ENCODE results near the gene SLC23A3. TPM values are rescaled to one million over a fixed set of nuclear protein-coding genes. Genes with fewer than 3 reads are reported as not detected.

SLC23A3 gene
- total and polyA plus RNA-seq, 9 of the 15 experiments (the other 6 are each of a cell fraction or from before 2014, with no cell fraction given): 0.06 to 0.64 (median 0.16) TPM

- no TSS peak for BruUV-seq (replicated peaks)
- H3K9ac ChIP-seq (ENCODE audit: insufficient read depth in 1 of 2, low read depth in 2 of 2, low read length in 2 of 2): no peak overlapping the region
- DNase-seq (ENCODE audit: extremely low read depth in 1 of 4, low spot score in 3 of 4): no peak
- ChIA-PET CTCF (ENCODE audit: low intra/inter-chr PET ratio) (interaction anchor here (0.6 to 1.9 kb wide), 4 partner anchors 59 to 222 kb away, joined by 3 to 5 read pairs (median 4); no protein-coding TSS in a partner anchor), POLR2A (interaction anchor here (0.8 to 2.3 kb wide), 3 partner anchors 9 to 44 kb away, joined by 4 to 11 read pairs (median 5); no protein-coding TSS in a partner anchor)
- no peak overlapping the region for H3K27ac ChIP-seq (ENCODE audit: extremely low read depth, low read depth, low read length)
- H4K20me1 ChIP-seq (replicated peaks; ENCODE audit: control insufficient read depth, insufficient read depth, low read length): no peaks in the 10 kb centered on the region
- H3K36me3 ChIP-seq (ENCODE audit: control insufficient read depth, insufficient read depth, low read length): no peaks in the 10 kb centered on the region
- in situ Hi-C loops (cut with MboI) (loop anchor here (10.0 kb wide), 1 partner anchor 264 kb away; the partner anchor contains the start of gene WNT6), intact Hi-C loops (cut with micrococcal nuclease) (no loop called here)
- H3K4me3 ChIP-seq: no peak overlapping the region
- H3K4me2 ChIP-seq (ENCODE audit: insufficient read depth, low read length): no peak overlapping the region
- H3K79me2 ChIP-seq (ENCODE audit: control insufficient read depth, insufficient read depth, low read length): no peaks in the 10 kb centered on the region
- no peaks in the 10 kb centered on the region for H3K27me3 ChIP-seq (ENCODE audit: control insufficient read depth in 2 of 2, insufficient read depth in 2 of 2, low read length in 2 of 2)
- H3K9me1 ChIP-seq (ENCODE audit: control insufficient read depth, insufficient read depth, low read length): no peaks in the 10 kb centered on the region
- no peaks in the 10 kb centered on the region for H3K9me3 ChIP-seq (replicated peaks; ENCODE audit: control insufficient read depth, insufficient read depth, low read depth, low read length)
- no peak for ATAC-seq
- TF ChIP-seq HDAC2 (IDR thresholded peaks at IDR 0.05): no peak
- no peak for TF ChIP-seq KLF10 (CRISPR knock-in tag; IDR thresholded peaks at IDR 0.05)
- no peak for TF ChIP-seq ZC3H8 (IDR thresholded peaks at IDR 0.05)
- TF ChIP-seq KDM2B (CRISPR knock-in tag; IDR thresholded peaks at IDR 0.05): no peak
- TF ChIP-seq PHF8 (IDR thresholded peaks at IDR 0.05; ENCODE audit: borderline replicate concordance, low read length): no peak
- no peak for TF ChIP-seq GTF2F1 (IDR thresholded peaks at IDR 0.05; ENCODE audit: low read depth, low read length)
- WGBS (ENCODE audit: insufficient coverage, low coverage, missing lambda C conversion rate): 53% methylated on average over 7 of the region's 12 CpGs
- H2AFZ ChIP-seq (ENCODE audit: low read depth, low read length): no peak overlapping the region
- FAIRE-seq: no peak
- H3K4me1 ChIP-seq (replicated peaks in 1 of 2; ENCODE audit: control insufficient read depth in 2 of 2, insufficient read depth in 2 of 2, low read length in 2 of 2): no peaks in the 10 kb centered on the region; a peak in 1 of 5 replicates
These were observed 51.3 kb downstream of the SLC23A3 start for GRCh38 chr2:219118504-219118903.
